Measurements from ENCODE around the gene CEP128.

CEP128 gene

GRCh38 chr14:80663541-80663940 is 278.0 kb downstream of the CEP128 start:
- no peak overlapping the region for H3K4me3 ChIP-seq (ENCODE audit: low read length)
- no peaks in the 10 kb centered on the region for H3K27me3 ChIP-seq (ENCODE audit: control insufficient read depth, insufficient read depth, low read length)
- H3K4me2 ChIP-seq (ENCODE audit: low read length): no peak overlapping the region
- no peaks in the 10 kb centered on the region for H3K9me3 ChIP-seq (replicated peaks; ENCODE audit: low read length)
- H3K9ac ChIP-seq (ENCODE audit: low read depth, low read length): no peak overlapping the region
- H3K36me3 ChIP-seq (ENCODE audit: insufficient read depth, low read length): no peaks in the 10 kb centered on the region
- H3K4me1 ChIP-seq (ENCODE audit: control insufficient read depth, insufficient read depth, low read length): no peaks in the 10 kb centered on the region

DNA sequence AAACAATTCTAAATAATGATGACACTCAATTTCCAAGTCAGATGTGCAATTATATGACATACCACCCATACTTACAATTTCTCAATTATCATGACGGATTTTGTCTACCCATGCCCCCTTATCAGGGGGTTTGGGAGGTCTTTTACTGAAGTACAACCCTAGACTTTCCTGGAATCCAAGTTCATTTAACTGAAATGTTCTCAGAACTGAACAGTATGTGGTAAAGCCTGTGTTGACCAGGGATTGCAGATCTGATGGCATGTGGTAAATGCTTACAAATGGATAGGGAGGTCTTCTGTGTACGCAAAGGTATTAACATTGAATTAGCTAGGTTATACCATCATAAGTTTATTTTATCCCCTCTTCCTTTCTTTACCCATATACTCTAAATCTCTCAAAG is 281.8 kb downstream of the CEP128 start:
- no peak overlapping the region for H3K9ac ChIP-seq (ENCODE audit: low read depth, low read length)
- H3K27me3 ChIP-seq (ENCODE audit: control insufficient read depth, insufficient read depth, low read length): no peaks in the 10 kb centered on the region
- no peaks in the 10 kb centered on the region for H3K9me3 ChIP-seq (replicated peaks; ENCODE audit: low read length)
- no peaks in the 10 kb centered on the region for H3K36me3 ChIP-seq (ENCODE audit: insufficient read depth, low read length)
- no peak overlapping the region for H3K4me3 ChIP-seq (ENCODE audit: low read length)
- no peaks in the 10 kb centered on the region for H3K4me1 ChIP-seq (ENCODE audit: control insufficient read depth, insufficient read depth, low read length)
- no peak overlapping the region for H3K4me2 ChIP-seq (ENCODE audit: low read length)

DNA sequence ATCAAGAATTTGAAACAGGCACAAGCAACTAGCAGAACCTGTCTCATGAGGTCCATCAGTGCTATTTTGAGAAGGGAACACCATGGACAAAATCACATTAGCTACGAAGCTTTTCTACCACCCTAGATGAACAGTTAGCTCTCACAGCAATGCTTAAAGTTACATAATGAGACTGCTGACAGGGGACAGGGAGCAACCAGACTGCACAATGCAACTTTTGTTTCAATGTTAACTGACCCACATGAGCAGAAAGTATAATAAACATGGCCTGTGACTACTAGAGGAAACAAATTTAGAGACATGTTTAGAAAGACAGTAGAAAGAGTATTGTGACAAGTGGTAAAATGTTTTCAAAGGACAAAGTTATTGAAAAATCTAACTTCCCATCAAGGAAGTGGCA is 282.8 kb downstream of the CEP128 start:
- H3K4me3 ChIP-seq (ENCODE audit: low read length): no peak overlapping the region
- no peak overlapping the region for H3K4me2 ChIP-seq (ENCODE audit: low read length)
- H3K9me3 ChIP-seq (replicated peaks; ENCODE audit: low read length): no peaks in the 10 kb centered on the region
- no peaks in the 10 kb centered on the region for H3K4me1 ChIP-seq (ENCODE audit: control insufficient read depth, insufficient read depth, low read length)
- H3K9ac ChIP-seq (ENCODE audit: low read depth, low read length): no peak overlapping the region
- H3K27me3 ChIP-seq (ENCODE audit: control insufficient read depth, insufficient read depth, low read length): no peaks in the 10 kb centered on the region
- H3K36me3 ChIP-seq (ENCODE audit: insufficient read depth, low read length): no peaks in the 10 kb centered on the region

DNA sequence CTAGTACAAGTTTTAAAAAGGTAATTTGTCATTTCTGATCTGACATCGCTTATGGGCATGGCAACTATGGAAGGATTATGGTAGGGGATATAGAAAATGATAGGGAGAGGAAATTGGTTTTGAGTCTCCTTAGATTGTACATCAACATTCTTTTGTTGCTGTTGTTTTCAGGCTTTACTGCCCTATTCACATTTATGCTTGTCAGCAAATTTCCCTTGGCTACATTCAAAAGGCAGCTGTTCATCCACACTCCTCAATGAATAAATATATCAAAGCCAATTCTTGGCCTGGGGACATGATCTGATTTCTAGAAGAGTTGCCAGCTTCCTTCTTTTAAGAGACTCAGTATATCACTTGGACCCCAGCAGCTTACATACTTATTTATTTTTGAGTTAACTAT is 283.4 kb downstream of the CEP128 start:
- no peaks in the 10 kb centered on the region for H3K4me1 ChIP-seq (ENCODE audit: control insufficient read depth, insufficient read depth, low read length)
- H3K4me3 ChIP-seq (ENCODE audit: low read length): no peak overlapping the region
- H3K9ac ChIP-seq (ENCODE audit: low read depth, low read length): no peak overlapping the region
- no peaks in the 10 kb centered on the region for H3K36me3 ChIP-seq (ENCODE audit: insufficient read depth, low read length)
- no peaks in the 10 kb centered on the region for H3K9me3 ChIP-seq (replicated peaks; ENCODE audit: low read length)
- H3K4me2 ChIP-seq (ENCODE audit: low read length): no peak overlapping the region
- no peaks in the 10 kb centered on the region for H3K27me3 ChIP-seq (ENCODE audit: control insufficient read depth, insufficient read depth, low read length)

DNA sequence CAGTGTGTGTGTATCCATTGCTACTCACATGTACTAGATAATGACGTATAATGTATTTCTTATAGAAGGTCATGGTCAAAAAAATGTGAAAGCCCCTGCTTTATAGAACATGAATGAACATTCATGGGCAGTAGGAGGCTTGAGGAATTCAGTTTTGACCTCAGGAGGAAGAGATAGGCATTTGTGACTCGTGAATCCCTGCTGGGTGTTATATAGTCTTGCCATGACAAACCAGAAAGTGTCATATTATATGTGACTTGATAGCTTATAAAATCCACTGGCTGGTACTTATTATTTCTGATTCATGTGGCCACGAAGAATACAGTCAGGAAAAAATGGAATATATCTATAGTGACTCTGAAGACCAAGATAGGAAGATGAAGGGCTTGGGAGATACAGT is 287.6 kb downstream of the CEP128 start:
- no peak overlapping the region for H3K9ac ChIP-seq (ENCODE audit: low read depth, low read length)
- no peaks in the 10 kb centered on the region for H3K36me3 ChIP-seq (ENCODE audit: insufficient read depth, low read length)
- no peak overlapping the region for H3K4me2 ChIP-seq (ENCODE audit: low read length)
- no peaks in the 10 kb centered on the region for H3K9me3 ChIP-seq (replicated peaks; ENCODE audit: low read length)
- H3K4me1 ChIP-seq (ENCODE audit: control insufficient read depth, insufficient read depth, low read length): no peaks in the 10 kb centered on the region
- H3K27me3 ChIP-seq (ENCODE audit: control insufficient read depth, insufficient read depth, low read length): no peaks in the 10 kb centered on the region
- H3K4me3 ChIP-seq (ENCODE audit: low read length): no peak overlapping the region

DNA sequence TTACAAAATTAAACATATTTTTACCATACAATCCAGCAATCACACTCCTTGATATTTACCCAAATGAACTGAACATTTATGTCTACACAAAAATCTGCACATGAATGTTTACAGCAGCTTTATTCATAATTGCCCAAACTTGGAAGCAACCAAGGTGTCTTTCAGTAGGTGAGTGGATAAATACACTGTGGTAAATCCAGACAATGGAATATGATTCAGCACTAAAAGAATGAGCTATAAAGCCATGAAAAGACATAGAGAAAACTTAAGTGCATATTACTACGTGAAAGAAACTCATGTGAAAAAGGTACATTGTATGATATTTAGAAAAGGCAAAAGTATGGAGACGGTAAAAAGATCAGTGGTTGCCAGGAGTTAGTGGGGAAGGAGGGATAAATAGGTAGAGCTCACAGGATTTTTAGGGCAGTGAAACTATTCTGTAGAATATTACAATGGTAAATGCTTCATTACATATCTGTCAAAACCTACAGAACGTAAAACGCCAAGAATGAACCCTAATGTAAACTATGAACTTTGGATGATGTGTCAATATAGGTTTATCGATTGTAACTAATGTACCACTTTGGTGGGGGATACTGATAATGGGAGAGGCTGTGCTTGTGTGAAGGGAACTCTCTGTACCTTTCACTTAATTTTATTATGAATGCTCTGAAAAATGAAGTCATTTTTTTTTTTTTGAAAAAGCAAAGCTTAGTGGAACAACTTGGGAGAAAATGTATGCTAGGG is 295.7 kb downstream of the CEP128 start:
- Histone ChIP-seq H3K4me2 (ENCODE audit: low read length) (no peak overlapping the region), H3K4me1 (ENCODE audit: control insufficient read depth, insufficient read depth, low read length) (no peaks in the 10 kb centered on the region), H3K9me3 (replicated peaks; ENCODE audit: low read length) (no peaks in the 10 kb centered on the region), H3K27me3 (ENCODE audit: control insufficient read depth, insufficient read depth, low read length) (no peaks in the 10 kb centered on the region), H3K36me3 (ENCODE audit: insufficient read depth, low read length) (no peaks in the 10 kb centered on the region), H3K4me3 (ENCODE audit: low read length) (no peak overlapping the region), H3K9ac (ENCODE audit: low read depth, low read length) (no peak overlapping the region)

- H3K9me3 ChIP-seq (replicated peaks; ENCODE audit: low read length): no peaks in the 10 kb centered on the region
- no peaks in the 10 kb centered on the region for H3K27me3 ChIP-seq (ENCODE audit: control insufficient read depth, insufficient read depth, low read length)
- no peak overlapping the region for H3K9ac ChIP-seq (ENCODE audit: low read depth, low read length)
- H3K4me3 ChIP-seq (ENCODE audit: low read length): no peak overlapping the region
- no peak overlapping the region for H3K4me2 ChIP-seq (ENCODE audit: low read length)
- no peaks in the 10 kb centered on the region for H3K36me3 ChIP-seq (ENCODE audit: insufficient read depth, low read length)
- H3K4me1 ChIP-seq (ENCODE audit: control insufficient read depth, insufficient read depth, low read length): no peaks in the 10 kb centered on the region
Measured at GRCh38 chr14:80644826-80645225, 296.7 kb downstream of the CEP128 start.

GRCh38 chr14:80638620-80639515 is 302.7 kb downstream of the CEP128 start:
- H3K36me3 ChIP-seq (ENCODE audit: insufficient read depth, low read length): no peaks in the 10 kb centered on the region
- H3K9ac ChIP-seq (ENCODE audit: low read depth, low read length): no peak overlapping the region
- no peaks in the 10 kb centered on the region for H3K27me3 ChIP-seq (ENCODE audit: control insufficient read depth, insufficient read depth, low read length)
- peak overlapping the region; percentile 36 for H3K4me2 ChIP-seq (ENCODE audit: low read length)
- no peak overlapping the region for H3K4me3 ChIP-seq (ENCODE audit: low read length)
- H3K4me1 ChIP-seq (ENCODE audit: control insufficient read depth, insufficient read depth, low read length): peaks cover 24% of the 10 kb centered on the region
- no peaks in the 10 kb centered on the region for H3K9me3 ChIP-seq (replicated peaks; ENCODE audit: low read length)

GRCh38 chr14:80637756-80638619 is 303.6 kb downstream of the CEP128 start:
- peak overlapping the region; percentile 36 for H3K4me2 ChIP-seq (ENCODE audit: low read length)
- H3K9ac ChIP-seq (ENCODE audit: low read depth, low read length): no peak overlapping the region
- peaks cover 24% of the 10 kb centered on the region for H3K4me1 ChIP-seq (ENCODE audit: control insufficient read depth, insufficient read depth, low read length)
- no peaks in the 10 kb centered on the region for H3K36me3 ChIP-seq (ENCODE audit: insufficient read depth, low read length)
- H3K27me3 ChIP-seq (ENCODE audit: control insufficient read depth, insufficient read depth, low read length): no peaks in the 10 kb centered on the region
- no peaks in the 10 kb centered on the region for H3K9me3 ChIP-seq (replicated peaks; ENCODE audit: low read length)
- H3K4me3 ChIP-seq (ENCODE audit: low read length): no peak overlapping the region

- Histone ChIP-seq H3K4me1 (ENCODE audit: control insufficient read depth, insufficient read depth, low read length) (peaks cover 24% of the 10 kb centered on the region), H3K9me3 (replicated peaks; ENCODE audit: low read length) (no peaks in the 10 kb centered on the region), H3K4me2 (ENCODE audit: low read length) (no peak overlapping the region), H3K4me3 (ENCODE audit: low read length) (no peak overlapping the region), H3K9ac (ENCODE audit: low read depth, low read length) (no peak overlapping the region), H3K36me3 (ENCODE audit: insufficient read depth, low read length) (no peaks in the 10 kb centered on the region), H3K27me3 (ENCODE audit: control insufficient read depth, insufficient read depth, low read length) (no peaks in the 10 kb centered on the region)
Measured at GRCh38 chr14:80636071-80636470, 305.5 kb downstream of the CEP128 start.

GRCh38 chr14:80634106-80634758 is 307.3 kb downstream of the CEP128 start:
- H3K4me2 ChIP-seq (ENCODE audit: low read length): no peak overlapping the region
- H3K36me3 ChIP-seq (ENCODE audit: insufficient read depth, low read length): no peaks in the 10 kb centered on the region
- H3K4me3 ChIP-seq (ENCODE audit: low read length): no peak overlapping the region
- H3K9ac ChIP-seq (ENCODE audit: low read depth, low read length): no peak overlapping the region
- H3K27me3 ChIP-seq (ENCODE audit: control insufficient read depth, insufficient read depth, low read length): no peaks in the 10 kb centered on the region
- peaks cover 18% of the 10 kb centered on the region for H3K4me1 ChIP-seq (ENCODE audit: control insufficient read depth, insufficient read depth, low read length)
- no peaks in the 10 kb centered on the region for H3K9me3 ChIP-seq (replicated peaks; ENCODE audit: low read length)

All from skeletal muscle satellite cell (primary cell).